Umbilical cord (tissue), 2 donors: Measurements from ENCODE around the gene KDR. TPM values are rescaled to one million over a fixed set of nuclear protein-coding genes. Genes with fewer than 3 reads are reported as not detected.

Experiments used
- DNase-seq: peaks from one replicate; pipeline ENCODE4 v3.0.0-alpha.2; 2015; ENCODE audit warnings: low spot score
- total RNA-seq: library from RNA; depleted of rRNA; stranded (reverse); fragments of >200 nt; gene quantifications from one replicate; pipeline ENCODE4 v1.2.3, GENCODE V29; 2014; ENCODE audit warnings: low replicate concordance; ENCODE audit not compliant: insufficient read depth

Gene KDR
- total RNA-seq, 1 donor from 2014 or later, result 50.3 TPM

- no peak for DNase-seq
Measured at GRCh38 chr4:55079451-55080173, 45.8 kb downstream of the KDR start.

GRCh38 chr4:55078987-55079386, 46.4 kb downstream of the KDR start:
- peak; percentile 58 for DNase-seq

- DNase-seq, result no peak
Measured at GRCh38 chr4:55077577-55077976, 47.8 kb downstream of the KDR start.

- peak; percentile 32 for DNase-seq
Measured at GRCh38 chr4:55075823-55076716, 49.3 kb downstream of the KDR start.

- DNase-seq, result peak; percentile 29
Measured at GRCh38 chr4:55075376-55075775, 50.0 kb downstream of the KDR start.

- DNase-seq, result peak; percentile 96
Measured at GRCh38 chr4:55074386-55074785, 51.0 kb downstream of the KDR start.

- no peak for DNase-seq
Measured at GRCh38 chr4:55071951-55072350, 53.4 kb downstream of the KDR start.

- no peak for DNase-seq
Measured at GRCh38 chr4:55069248-55069647, 56.1 kb downstream of the KDR start.

- DNase-seq, result no peak
Measured at GRCh38 chr4:55068522-55068921, 56.9 kb downstream of the KDR start.

GRCh38 chr4:55066018-55066417, 59.4 kb downstream of the KDR start:
- DNase-seq, result no peak

GRCh38 chr4:55055529-55055928, 69.9 kb downstream of the KDR start:
- no peak for DNase-seq

- no peak for DNase-seq
Measured at GRCh38 chr4:55051532-55051931, 73.9 kb downstream of the KDR start.

GRCh38 chr4:55050418-55050950, 74.9 kb downstream of the KDR start:
- DNase-seq, result no peak

- peak; percentile 64 for DNase-seq
Measured at GRCh38 chr4:55038176-55038890, 87.1 kb downstream of the KDR start.

GRCh38 chr4:55037728-55038127, 87.7 kb downstream of the KDR start:
- DNase-seq, result no peak

GRCh38 chr4:55036405-55036804, 89.0 kb downstream of the KDR start:
- DNase-seq, result no peak

GRCh38 chr4:55035892-55036291, 89.5 kb downstream of the KDR start:
- no peak for DNase-seq

GRCh38 chr4:55033296-55033695, 92.1 kb downstream of the KDR start:
- no peak for DNase-seq

GRCh38 chr4:55032788-55033187, 92.6 kb downstream of the KDR start:
- peak; percentile 34 for DNase-seq

- DNase-seq, result no peak
Measured at GRCh38 chr4:55032179-55032578, 93.2 kb downstream of the KDR start.

- no peak for DNase-seq
Measured at GRCh38 chr4:55031158-55031557, 94.2 kb downstream of the KDR start.

GRCh38 chr4:55030589-55030988, 94.8 kb downstream of the KDR start:
- DNase-seq, result no peak
